ENCODE results near the gene POFUT2. TPM values are rescaled to one million over a fixed set of nuclear protein-coding genes. Genes with fewer than 3 reads are reported as not detected.

The POFUT2 gene
- total RNA-seq, 2 donors from 2014 or later: 18.1 to 20.3 TPM

DNA sequence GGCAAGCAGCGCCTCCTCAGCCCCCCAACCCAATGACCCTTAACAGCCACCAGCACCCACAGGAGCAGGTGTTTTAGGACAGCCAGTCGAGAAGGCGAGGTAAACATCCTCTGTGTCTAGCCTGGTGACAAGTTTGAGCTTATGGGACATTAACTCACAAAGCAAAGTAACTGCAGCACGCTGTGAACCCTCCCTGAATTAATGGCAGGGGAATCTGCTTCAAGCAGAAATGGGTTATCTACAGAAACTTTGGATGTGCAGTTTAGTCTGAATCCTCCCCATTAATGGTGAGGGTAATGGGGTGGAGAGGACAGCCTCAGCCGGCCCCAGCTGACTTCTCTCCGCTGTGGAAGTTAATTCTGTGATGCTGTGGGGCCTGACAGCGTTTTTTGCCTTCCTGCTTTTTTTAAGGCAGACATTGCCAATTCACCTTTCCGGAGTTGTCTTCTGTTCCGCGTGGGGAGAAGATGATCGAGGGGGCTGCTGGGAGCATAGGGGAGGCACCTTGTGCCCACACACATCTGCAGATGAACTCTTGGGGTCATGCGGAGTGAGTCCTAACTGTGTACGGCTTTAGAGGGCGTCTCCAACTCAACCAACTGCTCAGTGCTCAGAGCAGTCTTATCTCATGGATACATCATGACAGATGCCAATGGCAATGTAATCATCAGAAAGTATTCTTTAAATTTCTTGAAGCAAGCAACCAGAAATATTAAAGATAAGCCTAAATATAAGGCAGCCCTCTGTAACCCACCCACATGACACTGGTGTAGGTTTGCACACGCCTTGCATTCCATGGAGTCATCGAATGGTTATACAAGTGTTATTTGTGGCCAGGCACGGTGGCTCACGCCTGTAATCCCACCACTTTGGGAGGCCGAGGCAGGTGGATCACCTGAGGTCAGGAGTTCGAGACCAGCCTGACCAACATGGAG lies 41.0 kb downstream of the POFUT2 start:
- DNase-seq (no peak), ATAC-seq (no peak)
- intact Hi-C loops (cut with DNase I): no loop called here

DNA sequence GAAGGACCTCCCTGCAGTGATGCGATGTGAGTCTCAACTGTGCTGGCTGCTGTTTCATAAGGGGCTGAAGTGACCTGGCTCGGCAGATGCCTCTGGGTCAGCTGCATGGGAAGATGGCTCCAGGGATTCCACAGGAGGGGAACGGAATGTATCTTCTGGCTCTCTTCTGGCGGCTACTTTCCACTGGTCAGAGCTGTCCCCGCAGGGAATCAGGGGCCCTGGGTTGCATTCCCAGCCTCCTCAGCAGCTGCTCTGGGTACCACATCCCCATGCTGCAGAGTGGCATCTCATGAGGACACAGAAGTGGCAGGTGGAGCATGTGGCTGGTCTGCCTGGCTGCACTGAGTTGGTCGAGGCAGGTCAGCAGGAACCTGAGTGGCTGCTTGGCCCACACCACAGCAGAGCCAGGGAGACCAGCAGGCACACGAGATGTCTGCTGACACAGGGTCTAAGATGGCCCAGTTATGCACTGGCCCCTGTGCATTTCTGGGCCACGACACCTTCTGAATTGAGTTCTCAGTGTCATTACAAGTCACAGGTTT lies 42.8 kb downstream of the POFUT2 start:
- no peak for ATAC-seq

DNA sequence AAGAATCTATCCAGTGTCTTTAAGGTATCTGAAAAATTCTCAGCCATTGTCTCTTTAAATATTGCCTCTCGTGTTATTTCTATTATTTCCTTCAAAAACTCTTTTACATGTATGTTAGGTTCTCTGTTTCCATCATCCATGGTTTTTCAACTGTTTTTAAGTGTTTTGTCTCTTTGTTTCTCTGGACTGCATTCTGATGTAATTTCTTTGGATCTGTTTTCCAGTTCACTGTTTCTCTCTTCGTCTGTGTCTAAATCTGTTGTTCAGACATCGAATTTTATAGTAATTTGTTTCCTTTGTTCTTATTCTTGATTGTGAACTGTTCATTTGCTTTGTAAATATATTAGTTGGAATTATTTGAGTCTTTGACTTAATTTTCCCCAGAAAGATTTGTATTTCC lies 44.1 kb downstream of the POFUT2 start:
- no peak for ATAC-seq
- no peak for DNase-seq
- intact Hi-C loops (cut with DNase I): no loop called here

More for the DNA sequence above, 42.8 kb downstream of the POFUT2 start:
- intact Hi-C loops (cut with DNase I): no loop called here
- no peak for DNase-seq

GRCh38 chr21:45241357-45241756 lies 46.3 kb downstream of the POFUT2 start:
- DNase-seq: no peak
- ATAC-seq: no peak
- intact Hi-C loops (cut with DNase I): no loop called here

- no peak for ATAC-seq
- intact Hi-C loops (cut with DNase I): no loop called here
- DNase-seq: no peak
Measured at GRCh38 chr21:45237401-45237800, 50.3 kb downstream of the POFUT2 start.

DNA sequence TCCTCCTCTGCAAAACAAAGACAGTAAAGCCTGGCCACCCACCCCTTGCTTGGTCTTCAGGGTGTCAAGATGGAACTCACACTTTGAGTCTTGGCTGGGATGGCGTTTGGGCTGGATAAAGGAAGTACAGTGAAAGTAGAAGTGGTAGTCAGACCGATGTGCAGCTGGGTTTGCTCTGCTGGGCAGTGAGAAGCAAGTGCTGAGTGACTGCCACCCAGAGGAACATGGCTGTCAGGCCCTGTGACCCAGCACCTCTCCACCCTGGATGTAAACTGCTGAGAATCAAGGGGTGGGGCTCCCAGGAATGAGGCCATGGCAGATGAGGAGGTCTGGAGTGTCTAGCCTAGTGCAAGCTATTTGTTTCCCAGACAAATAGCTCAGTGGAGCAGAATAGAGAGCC lies 51.2 kb downstream of the POFUT2 start:
- DNase-seq (no peak), ATAC-seq (no peak)
- intact Hi-C loops (cut with DNase I): no loop called here

DNA sequence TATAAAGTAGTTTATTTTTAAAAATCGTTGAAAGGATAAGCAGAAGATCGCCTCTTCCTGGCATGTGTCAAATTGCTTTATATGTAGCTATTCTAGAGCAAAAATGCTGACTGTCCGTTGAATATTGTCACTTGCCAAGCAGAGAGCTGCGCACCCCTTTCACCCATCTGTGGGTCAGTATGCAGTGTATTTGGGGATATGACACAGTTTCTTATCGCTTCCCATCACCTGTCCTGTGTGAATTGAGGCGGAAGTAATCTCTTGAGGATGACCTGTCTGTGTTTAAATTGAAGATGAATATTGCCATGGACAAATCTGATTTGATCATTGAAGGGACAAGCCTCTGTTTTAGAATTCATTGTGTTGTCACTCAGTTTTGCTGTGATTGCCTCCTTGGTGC lies 52.2 kb downstream of the POFUT2 start:
- ATAC-seq: no peak
- no peak for DNase-seq

GRCh38 chr21:45234965-45235364 lies 52.7 kb downstream of the POFUT2 start:
- intact Hi-C loops (cut with DNase I): no loop called here
- ATAC-seq: no peak
- DNase-seq: no peak

More for the DNA sequence above, 52.2 kb downstream of the POFUT2 start:
- intact Hi-C loops (cut with DNase I): no loop called here

DNA sequence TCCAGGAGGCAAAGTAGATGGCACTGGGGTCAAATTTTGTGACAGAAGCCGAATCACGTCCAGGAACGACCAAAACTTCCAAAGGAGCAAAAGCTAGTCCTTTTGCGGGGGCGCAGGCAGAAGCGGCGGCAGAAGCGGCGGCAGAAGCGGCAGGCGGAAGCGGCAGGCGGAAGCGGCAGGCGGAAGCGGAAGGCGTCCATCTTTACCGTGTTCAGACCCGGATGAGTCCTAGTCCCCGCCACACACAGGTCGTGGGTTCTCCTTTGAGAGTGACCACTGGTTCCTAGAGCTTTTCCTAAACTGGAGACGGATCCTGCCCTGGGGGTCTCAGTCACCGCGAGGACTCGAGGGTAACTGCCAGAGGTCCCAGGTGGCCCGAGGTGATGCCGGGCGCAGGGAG lies 53.6 kb downstream of the POFUT2 start:
- ATAC-seq: no peak
- intact Hi-C loops (cut with DNase I): no loop called here
- no peak for DNase-seq

DNA sequence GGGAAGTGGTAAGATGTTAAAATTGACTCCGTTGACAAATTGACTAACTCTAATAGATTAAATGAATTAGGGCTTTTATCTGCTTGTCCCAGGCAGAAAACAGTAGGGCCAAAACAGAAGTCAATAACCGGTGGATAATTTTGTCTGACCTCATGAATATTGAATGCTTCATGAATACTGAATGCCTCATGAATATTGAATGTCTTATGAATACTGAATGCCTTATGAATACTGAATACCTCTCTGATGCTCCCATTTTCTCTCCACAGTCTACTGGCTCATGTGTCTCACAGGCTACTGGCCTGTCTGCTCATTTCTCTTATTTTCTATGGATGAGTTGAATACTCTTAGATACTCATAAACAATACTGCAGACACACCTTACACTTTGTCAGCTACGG lies 56.0 kb downstream of the POFUT2 start:
- no peak for DNase-seq
- ATAC-seq: no peak

DNA sequence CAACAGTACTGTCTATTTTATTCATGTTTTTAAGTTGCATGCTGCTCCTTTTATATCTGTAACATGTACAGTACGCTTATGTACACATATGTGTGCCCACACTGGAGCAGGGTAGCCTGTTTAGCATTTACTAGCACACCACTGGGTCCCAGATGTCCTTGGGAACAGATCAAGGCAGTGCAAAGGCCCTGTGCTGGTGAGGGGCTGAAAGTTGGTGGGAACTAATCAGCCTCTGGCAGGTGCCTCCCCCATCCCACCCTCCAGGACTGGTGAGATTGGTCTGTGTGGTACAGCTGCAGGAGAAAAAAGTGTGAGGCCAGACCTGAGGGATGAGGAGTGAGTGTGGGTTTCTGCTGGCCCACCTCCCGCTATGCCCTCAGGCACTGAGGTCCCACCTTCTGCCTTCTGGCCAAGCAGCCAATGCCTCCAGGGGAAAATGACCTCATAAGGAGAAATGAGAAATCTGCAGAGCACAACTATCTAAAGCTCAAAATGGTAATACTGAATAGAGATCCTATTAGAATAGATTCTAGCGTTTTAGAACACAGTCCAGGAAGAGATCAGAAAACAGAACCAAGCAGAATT lies 58.9 kb downstream of the POFUT2 start:
- ATAC-seq (peak in 1 of 2 donors; percentile 5), DNase-seq (no peak)
- intact Hi-C loops (cut with DNase I): no loop called here

More for the DNA sequence above, 56.0 kb downstream of the POFUT2 start:
- intact Hi-C loops (cut with DNase I): no loop called here

DNA sequence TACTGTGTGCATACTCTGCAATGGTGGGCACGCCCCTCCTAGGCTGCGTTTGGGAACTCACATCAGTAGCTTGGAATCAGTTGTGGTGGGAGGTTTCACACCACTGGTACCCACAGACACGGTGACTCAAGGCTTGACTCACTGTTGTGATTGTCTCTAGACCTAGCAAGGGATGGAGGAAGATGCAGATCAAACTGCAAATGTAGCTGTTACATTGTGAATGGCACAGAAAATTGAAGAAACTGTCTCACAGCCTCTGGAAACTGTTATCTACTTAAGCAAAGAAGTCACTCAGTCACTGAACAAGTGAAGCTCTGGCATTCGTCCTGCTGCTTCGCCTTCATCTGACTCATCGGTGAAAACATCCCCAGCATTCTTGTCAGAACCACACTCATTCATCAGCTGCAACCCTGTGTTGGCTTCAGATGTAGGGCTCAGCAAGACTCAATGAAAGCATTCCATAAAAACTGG lies 59.5 kb downstream of the POFUT2 start:
- intact Hi-C loops (cut with DNase I): no loop called here
- ATAC-seq: peak; percentile 40 to 91
- DNase-seq: no peak

DNA sequence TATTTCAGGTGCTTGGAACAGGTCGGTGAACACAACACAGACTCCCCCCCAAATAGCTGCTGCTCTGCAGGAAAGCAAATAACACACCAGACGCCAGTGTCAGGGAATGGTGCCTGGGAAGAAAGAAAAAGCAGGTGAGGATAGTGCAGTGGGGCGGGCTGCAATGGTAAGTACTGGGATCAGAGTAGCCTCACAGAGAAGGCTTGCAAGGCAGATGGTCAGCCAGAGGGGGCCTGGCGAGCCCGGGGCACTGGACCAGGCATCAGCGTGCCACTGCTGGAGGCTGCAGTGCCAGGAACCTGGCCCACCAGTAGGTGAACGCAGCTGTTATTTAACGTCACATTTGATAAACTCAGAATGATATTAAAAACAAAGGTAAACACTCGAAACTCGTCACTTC lies 60.0 kb downstream of the POFUT2 start:
- ATAC-seq (peak in 1 of 2 donors; percentile 15), DNase-seq (no peak)
- intact Hi-C loops (cut with DNase I): no loop called here

GRCh38 chr21:45226540-45227326 lies 61.0 kb downstream of the POFUT2 start:
- no peak for ATAC-seq
- no peak for DNase-seq
- intact Hi-C loops (cut with DNase I): no loop called here

- ATAC-seq: no peak
- intact Hi-C loops (cut with DNase I): no loop called here
- DNase-seq: no peak
Measured at GRCh38 chr21:45225741-45226327, 61.9 kb downstream of the POFUT2 start.

GRCh38 chr21:45225041-45225740 lies 62.5 kb downstream of the POFUT2 start:
- DNase-seq: no peak
- ATAC-seq: no peak
- intact Hi-C loops (cut with DNase I): no loop called here

- ATAC-seq: peak; percentile 34 to 43
- peak; percentile 33 for DNase-seq
- intact Hi-C loops (cut with DNase I): no loop called here
Measured at GRCh38 chr21:45224189-45224938, 63.3 kb downstream of the POFUT2 start.
